Esophagus squamous epithelium (tissue), 4 donors: ENCODE results near the gene TM4SF1.

Experiments used
- CTCF ChIP-seq, 6 experiments: fragments of 450-650 bp in 4 of 6; fragments of 200-600 bp in 2 of 6; sonication (generic) in 2 of 6; IDR thresholded peaks; one replicate each; pipeline ENCODE4 v1.5.1; 2016 to 2019; ENCODE audit warnings: antibody characterized with exemption in 6 of 6, mild to moderate bottlenecking in 4 of 6, moderate library complexity in 4 of 6
- POLR2A ChIP-seq, 4 donors: fragments of 450-650 bp; IDR thresholded peaks; one replicate each; pipeline ENCODE4 v1.6.1; 2017; ENCODE audit warnings: antibody characterized with exemption in 4 of 4, mild to moderate bottlenecking in 4 of 4, moderate library complexity in 3 of 4

GRCh38 chr3:149411583-149411982, 34.1 kb upstream of the TM4SF1 start:
- no peak for TF ChIP-seq POLR2A (IDR thresholded peaks at IDR 0.05)
- TF ChIP-seq CTCF (IDR thresholded peaks at IDR 0.05), result no peak
